GM12801 (cell line): ENCODE measurements around the gene FAM47E.

Experiments
- TF ChIP-seq, protein P1 (sequence below): IDR thresholded peaks from one replicate; pipeline ENCODE4 v1.5.1; 2011; ENCODE audit warnings: control low read depth; ENCODE audit not compliant: insufficient read length; ENCODE audit errors: extremely low read depth

FAM47E gene

DNA sequence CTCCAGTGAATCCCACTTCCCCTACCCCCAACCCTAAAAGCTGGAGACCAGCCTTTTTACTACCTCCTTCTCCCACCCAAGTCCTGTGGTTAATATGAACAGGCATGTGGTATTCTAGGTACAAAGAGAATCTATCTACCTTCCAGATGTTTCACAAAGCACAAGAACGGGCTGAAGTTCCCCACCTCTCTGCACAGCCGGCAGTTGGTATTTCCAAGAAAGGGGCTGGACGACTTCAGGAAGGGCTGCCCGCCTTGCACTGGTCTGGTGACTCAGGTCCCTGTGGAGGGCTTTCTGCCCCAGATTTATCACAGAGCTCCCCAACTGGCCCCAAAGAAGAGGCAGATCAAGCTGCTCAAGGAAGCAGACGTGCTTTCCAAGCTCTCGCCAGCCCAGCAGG lies 4.5 kb downstream of the FAM47E start:
- TF ChIP-seq, protein P1, sequence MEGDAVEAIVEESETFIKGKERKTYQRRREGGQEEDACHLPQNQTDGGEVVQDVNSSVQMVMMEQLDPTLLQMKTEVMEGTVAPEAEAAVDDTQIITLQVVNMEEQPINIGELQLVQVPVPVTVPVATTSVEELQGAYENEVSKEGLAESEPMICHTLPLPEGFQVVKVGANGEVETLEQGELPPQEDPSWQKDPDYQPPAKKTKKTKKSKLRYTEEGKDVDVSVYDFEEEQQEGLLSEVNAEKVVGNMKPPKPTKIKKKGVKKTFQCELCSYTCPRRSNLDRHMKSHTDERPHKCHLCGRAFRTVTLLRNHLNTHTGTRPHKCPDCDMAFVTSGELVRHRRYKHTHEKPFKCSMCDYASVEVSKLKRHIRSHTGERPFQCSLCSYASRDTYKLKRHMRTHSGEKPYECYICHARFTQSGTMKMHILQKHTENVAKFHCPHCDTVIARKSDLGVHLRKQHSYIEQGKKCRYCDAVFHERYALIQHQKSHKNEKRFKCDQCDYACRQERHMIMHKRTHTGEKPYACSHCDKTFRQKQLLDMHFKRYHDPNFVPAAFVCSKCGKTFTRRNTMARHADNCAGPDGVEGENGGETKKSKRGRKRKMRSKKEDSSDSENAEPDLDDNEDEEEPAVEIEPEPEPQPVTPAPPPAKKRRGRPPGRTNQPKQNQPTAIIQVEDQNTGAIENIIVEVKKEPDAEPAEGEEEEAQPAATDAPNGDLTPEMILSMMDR, result no peak

DNA sequence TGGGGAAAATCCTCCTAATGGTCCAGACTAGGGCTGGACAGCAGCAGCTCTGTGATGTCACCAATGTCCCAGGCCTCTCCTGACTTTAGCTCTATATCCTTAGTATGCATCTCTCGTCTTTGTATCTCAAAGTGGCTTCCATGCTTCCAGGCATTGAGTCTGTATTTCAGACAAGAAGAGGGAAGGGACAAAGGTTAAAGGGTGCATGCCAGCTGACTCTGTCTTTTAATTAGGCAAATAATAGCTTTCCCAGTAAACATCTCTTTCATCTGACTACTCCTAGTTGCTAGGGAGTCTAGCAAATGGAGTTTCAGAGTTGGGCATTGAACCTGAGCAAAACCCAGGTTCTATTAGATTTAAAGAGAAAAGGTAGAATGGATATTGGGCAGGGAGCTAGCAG lies 5.4 kb downstream of the FAM47E start:
- TF ChIP-seq, protein P1, result no peak

DNA sequence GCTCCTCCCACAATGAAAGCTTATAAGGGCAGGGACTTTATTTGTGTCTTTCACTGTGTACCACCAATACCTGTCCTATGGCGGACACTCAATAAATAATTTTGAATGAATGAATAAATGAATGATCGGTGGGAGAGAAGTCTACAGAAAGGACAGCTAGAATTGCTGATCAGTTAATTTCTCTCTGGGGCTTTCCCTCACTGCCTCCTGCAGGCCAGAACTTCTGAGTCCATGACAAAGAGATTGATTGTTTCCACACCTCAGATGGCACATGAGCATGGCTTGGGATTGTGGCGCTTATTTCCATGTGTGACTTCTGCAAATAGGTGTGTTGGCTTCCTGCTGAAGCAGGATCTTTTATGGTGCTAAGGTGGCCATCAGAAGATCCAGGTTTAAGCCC lies 6.3 kb downstream of the FAM47E start:
- TF ChIP-seq, protein P1, result no peak

DNA sequence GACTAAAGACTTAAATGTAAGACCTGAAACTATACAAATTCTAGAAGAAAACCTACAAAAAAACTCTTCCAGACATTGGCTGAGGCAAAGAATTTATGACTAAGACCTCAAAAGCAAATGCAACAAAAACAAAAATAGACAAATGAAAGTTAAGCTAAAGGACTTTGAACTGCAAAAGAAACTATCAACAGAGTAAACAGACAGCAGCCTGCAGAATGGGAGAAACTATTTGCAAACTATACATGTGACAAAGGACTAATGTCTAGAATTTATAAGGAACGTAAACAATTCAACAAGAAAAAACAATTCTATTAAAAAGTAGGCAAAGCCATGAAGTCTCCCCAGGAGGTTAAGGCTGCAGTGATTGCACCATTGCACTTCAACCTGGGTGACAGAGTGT lies 9.1 kb downstream of the FAM47E start:
- TF ChIP-seq, protein P1, result no peak

DNA sequence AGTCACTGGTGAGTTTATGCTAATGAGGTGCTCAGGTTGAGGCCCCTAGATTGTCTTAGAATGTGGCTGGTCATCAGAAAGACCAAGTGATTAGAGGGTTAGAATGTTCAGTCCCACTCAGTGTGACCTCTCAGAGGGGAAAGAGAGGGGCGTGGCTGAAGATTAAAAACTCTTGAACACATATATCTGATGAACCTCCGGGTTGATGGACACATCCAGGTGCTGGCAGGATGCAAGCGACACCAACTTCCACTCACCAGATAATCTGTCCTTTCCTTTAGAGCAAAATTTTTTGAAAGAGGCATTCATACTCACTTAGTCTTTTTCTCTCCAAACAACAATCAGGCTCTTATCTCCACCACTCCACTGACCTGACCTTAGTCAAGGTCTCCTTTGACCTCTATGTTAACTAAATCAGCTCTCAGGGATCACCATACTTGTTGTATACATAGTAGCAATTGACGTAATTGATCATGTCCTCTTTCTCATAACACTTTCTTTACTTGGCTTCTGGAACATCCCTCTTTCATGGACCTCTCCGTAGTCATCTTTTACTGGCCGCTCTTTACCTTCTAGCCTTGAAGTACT lies 14.2 kb downstream of the FAM47E start:
- TF ChIP-seq, protein P1, result no peak

DNA sequence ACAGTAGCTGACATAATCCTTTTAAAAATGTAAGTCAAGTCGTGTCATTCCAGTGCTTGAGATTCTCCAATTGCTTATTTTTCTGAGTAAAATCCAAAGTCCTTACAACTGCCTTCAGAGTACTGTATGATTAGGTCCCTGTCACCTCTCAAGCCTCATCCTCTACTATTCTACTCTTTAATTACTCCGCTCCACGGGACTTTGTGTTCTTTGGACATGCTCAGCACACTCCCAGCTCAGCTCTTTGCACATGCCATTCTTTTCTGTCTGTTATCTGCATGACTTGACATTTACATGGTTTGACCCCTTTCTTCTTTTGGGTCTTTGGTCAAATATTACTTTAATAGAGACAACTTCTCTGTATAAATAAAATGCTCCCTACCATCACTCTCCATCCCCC lies 15.1 kb downstream of the FAM47E start:
- TF ChIP-seq, protein P1, result no peak

DNA sequence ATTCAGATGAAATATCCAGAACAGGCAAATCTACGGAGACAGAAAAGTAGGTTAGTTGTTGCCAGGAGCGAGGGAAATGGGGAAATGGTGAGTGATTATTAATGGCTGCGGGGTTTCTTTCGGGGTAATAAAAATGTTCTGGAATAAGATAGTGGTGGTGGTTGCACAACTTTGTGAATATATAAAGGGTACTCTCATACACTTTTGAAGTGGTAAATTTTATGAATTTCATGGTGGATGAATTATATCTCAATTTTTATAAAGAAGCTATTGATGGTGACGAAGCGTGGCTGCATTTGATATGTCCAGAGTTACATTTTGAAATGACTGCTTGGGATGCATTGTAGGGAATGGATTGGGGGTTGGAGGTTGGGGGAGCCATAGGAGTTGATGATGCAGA lies 16.3 kb downstream of the FAM47E start:
- TF ChIP-seq, protein P1, result no peak
